ENCODE results near the gene MRPL21. TPM values are rescaled to one million over a fixed set of nuclear protein-coding genes. Genes with fewer than 3 reads are reported as not detected.

Gene MRPL21
- total RNA-seq, 1 experiment from 2014 or later: 126 TPM

GRCh38 chr11:68934666-68935065 is 31.0 kb upstream of the MRPL21 start:
- CTCF ChIA-PET: no interaction called here
- no peak for DNase-seq (ENCODE audit: low spot score)
- TF ChIP-seq, protein P1, sequence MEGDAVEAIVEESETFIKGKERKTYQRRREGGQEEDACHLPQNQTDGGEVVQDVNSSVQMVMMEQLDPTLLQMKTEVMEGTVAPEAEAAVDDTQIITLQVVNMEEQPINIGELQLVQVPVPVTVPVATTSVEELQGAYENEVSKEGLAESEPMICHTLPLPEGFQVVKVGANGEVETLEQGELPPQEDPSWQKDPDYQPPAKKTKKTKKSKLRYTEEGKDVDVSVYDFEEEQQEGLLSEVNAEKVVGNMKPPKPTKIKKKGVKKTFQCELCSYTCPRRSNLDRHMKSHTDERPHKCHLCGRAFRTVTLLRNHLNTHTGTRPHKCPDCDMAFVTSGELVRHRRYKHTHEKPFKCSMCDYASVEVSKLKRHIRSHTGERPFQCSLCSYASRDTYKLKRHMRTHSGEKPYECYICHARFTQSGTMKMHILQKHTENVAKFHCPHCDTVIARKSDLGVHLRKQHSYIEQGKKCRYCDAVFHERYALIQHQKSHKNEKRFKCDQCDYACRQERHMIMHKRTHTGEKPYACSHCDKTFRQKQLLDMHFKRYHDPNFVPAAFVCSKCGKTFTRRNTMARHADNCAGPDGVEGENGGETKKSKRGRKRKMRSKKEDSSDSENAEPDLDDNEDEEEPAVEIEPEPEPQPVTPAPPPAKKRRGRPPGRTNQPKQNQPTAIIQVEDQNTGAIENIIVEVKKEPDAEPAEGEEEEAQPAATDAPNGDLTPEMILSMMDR (conservative IDR thresholded peaks at IDR 0.05; ENCODE audit: low read depth, low read length): no peak
- no peak for TF ChIP-seq EZH2 (IDR thresholded peaks at IDR 0.05; ENCODE audit: borderline replicate concordance, low read depth, low read length, poor library complexity, severe bottlenecking)
- Histone ChIP-seq H3K27ac (ENCODE audit: low read depth, low read length, poor library complexity, severe bottlenecking) (no peak overlapping the region), H3K9me3 (ENCODE audit: low read depth, low read length, poor library complexity, severe bottlenecking) (no peaks in the 10 kb centered on the region), H3K36me3 (ENCODE audit: insufficient read depth, low read length, poor library complexity, severe bottlenecking) (peaks cover 48% of the 10 kb centered on the region), H3K4me3 (ENCODE audit: low read depth, low read length, poor library complexity, severe bottlenecking) (no peak overlapping the region), H3K27me3 (replicated peaks; ENCODE audit: insufficient read depth, low read depth, low read length, poor library complexity) (no peaks in the 10 kb centered on the region), H3K4me1 (ENCODE audit: insufficient read depth, low read length, poor library complexity, severe bottlenecking) (no peaks in the 10 kb centered on the region)
- BruUV-seq (replicated peaks): no TSS peak
- POLR2A ChIA-PET (ENCODE audit: low non-redundant PET): no interaction called here
- intact Hi-C loops (cut with micrococcal nuclease; ENCODE audit: unreplicated experiment): no loop called here

GRCh38 chr11:68934321-68934645 is 30.7 kb upstream of the MRPL21 start:
- H3K27ac ChIP-seq (ENCODE audit: low read depth, low read length, poor library complexity, severe bottlenecking): no peak overlapping the region
- intact Hi-C loops (cut with micrococcal nuclease; ENCODE audit: unreplicated experiment): no loop called here
- H3K9me3 ChIP-seq (ENCODE audit: low read depth, low read length, poor library complexity, severe bottlenecking): no peaks in the 10 kb centered on the region
- TF ChIP-seq, protein P1 (conservative IDR thresholded peaks at IDR 0.05; ENCODE audit: low read depth, low read length): no peak
- no peak for TF ChIP-seq EZH2 (IDR thresholded peaks at IDR 0.05; ENCODE audit: borderline replicate concordance, low read depth, low read length, poor library complexity, severe bottlenecking)
- H3K4me1 ChIP-seq (ENCODE audit: insufficient read depth, low read length, poor library complexity, severe bottlenecking): no peaks in the 10 kb centered on the region
- no peak for DNase-seq (ENCODE audit: low spot score)
- no peaks in the 10 kb centered on the region for H3K27me3 ChIP-seq (replicated peaks; ENCODE audit: insufficient read depth, low read depth, low read length, poor library complexity)
- H3K36me3 ChIP-seq (ENCODE audit: insufficient read depth, low read length, poor library complexity, severe bottlenecking): peaks cover 49% of the 10 kb centered on the region
- BruUV-seq (replicated peaks): no TSS peak
- H3K4me3 ChIP-seq (ENCODE audit: low read depth, low read length, poor library complexity, severe bottlenecking): no peak overlapping the region
- CTCF ChIA-PET: no interaction called here
- POLR2A ChIA-PET (ENCODE audit: low non-redundant PET): no interaction called here

GRCh38 chr11:68933605-68934320 is 30.1 kb upstream of the MRPL21 start:
- Histone ChIP-seq H3K4me3 (ENCODE audit: low read depth, low read length, poor library complexity, severe bottlenecking) (no peak overlapping the region), H3K27ac (ENCODE audit: low read depth, low read length, poor library complexity, severe bottlenecking) (no peak overlapping the region), H3K9me3 (ENCODE audit: low read depth, low read length, poor library complexity, severe bottlenecking) (no peaks in the 10 kb centered on the region), H3K36me3 (ENCODE audit: insufficient read depth, low read length, poor library complexity, severe bottlenecking) (peaks cover 50% of the 10 kb centered on the region), H3K27me3 (replicated peaks; ENCODE audit: insufficient read depth, low read depth, low read length, poor library complexity) (no peaks in the 10 kb centered on the region), H3K4me1 (ENCODE audit: insufficient read depth, low read length, poor library complexity, severe bottlenecking) (no peaks in the 10 kb centered on the region)
- DNase-seq (ENCODE audit: low spot score): no peak
- CTCF ChIA-PET: interaction anchor here (1.1 kb wide), 1 partner anchor 8 kb away, joined by 4 read pairs; no protein-coding TSS in a partner anchor
- POLR2A ChIA-PET (ENCODE audit: low non-redundant PET): no interaction called here
- no peak for TF ChIP-seq EZH2 (IDR thresholded peaks at IDR 0.05; ENCODE audit: borderline replicate concordance, low read depth, low read length, poor library complexity, severe bottlenecking)
- TF ChIP-seq, protein P1 (conservative IDR thresholded peaks at IDR 0.05; ENCODE audit: low read depth, low read length): no peak
- intact Hi-C loops (cut with micrococcal nuclease; ENCODE audit: unreplicated experiment): no loop called here
- no TSS peak for BruUV-seq (replicated peaks)

All from A673 (cell line).